Right hindlimb (tissue), 1 donor: ENCODE measurements around the gene FOXR2.

ENCODE experiments used
- DNase-seq: peaks from one replicate; pipeline ENCODE4 v3.0.0-alpha.2; 2018

Gene FOXR2, protein sequence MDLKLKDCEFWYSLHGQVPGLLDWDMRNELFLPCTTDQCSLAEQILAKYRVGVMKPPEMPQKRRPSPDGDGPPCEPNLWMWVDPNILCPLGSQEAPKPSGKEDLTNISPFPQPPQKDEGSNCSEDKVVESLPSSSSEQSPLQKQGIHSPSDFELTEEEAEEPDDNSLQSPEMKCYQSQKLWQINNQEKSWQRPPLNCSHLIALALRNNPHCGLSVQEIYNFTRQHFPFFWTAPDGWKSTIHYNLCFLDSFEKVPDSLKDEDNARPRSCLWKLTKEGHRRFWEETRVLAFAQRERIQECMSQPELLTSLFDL

DNA sequence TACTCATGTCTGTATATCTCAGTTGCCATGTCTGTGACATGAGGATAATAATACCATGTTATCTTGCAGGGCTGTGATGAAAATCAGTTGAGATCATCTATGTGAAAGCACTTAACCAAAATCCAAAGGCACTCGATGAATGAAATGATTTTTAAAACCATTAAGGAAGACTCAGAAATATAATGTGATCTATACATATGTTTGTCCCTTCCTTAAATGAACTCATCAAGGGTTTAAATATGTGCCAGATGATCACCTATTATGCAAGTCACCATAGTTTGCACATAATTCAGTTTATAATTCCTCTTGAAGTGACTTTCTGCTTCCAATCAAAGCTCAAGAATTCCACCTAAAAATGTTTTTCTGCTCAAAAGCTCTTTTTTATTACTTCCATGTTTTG is at the start of gene FOXR2:
FOXR2 (plus strand) TSS at position 301 of the 400 bp plus-strand sequence. CDS start 312 bp downstream, outside the sequence.
- DNase-seq = no peak

DNA sequence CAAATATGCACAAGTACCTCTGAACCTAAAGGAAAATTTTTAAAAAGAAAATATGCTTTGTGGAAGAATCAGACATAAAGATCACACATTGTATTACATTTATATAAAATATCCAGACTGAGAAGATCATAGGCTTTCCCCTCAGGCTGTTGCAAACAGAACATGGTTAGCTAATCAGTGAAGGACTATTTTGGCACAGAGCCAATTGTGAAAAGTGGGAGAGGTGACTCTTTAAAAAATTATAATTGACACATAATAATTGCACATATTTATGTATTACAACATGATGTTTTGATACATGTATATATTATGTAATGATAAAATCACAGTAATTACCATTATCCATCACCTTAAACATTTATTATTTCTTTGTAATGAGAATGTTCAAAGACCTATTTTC is 44.1 kb upstream of the FOXR2 start:
- no peak for DNase-seq

DNA sequence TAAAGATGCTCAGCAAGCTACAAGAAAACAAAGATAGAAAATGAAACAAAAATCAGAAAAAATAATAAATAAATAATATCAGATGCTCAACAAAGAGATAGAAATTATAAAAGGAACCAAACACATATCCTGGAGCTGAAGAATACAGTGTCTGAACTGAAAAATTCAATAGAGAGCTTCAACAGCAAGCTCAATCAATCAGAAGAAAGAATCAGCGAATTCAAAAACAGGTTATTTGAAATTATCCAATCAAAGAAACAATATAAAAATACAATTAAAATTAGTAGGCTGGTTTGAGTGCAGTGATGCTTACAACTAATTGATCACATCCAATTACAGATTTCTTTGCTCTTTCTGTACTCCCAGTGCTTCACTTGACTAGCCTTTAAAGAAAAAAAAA is 40.8 kb upstream of the FOXR2 start:
- DNase-seq = no peak

DNA sequence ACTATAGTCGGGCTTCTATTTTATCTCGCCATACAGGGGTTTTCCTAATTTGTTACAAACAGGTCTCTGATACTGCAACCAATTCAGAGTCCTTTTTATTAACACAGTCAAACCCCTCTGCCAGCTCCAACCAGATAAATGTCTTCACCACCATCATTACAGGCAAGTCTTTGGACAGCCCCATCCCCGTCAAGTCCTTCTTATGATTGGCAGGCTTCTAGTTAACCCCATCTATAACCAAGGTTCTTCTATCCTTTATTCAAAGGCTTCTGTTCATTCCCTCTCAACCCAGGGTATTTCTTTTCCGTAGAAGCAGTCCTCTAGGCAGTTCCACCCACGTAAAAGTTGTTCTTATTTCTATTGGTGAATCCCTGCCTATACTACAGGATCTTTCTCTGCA is 29.9 kb upstream of the FOXR2 start:
- DNase-seq = no peak

DNA sequence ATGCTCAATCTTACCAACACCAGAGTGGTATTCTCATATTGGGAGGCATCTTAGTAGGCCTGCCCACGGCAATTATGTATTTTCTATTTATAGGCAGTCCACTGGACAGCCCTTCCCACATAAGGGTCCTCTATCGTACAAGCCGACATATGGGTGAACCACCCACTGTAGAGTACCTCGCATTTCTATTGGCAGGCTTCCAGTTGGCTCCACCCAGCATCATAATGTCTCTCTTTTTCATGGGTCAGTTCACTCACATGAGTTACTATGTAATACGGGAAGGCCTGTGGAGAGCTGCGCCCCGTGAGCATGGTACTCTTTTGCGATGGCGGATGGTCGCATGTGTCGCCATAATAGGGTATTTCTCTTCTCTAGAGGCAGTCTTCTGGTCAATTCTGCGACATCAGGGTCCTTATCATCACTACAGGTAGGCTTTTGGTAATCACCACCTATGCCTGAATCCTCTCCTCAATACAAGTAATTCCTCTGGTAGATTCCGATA is 29.4 kb upstream of the FOXR2 start:
- DNase-seq = no peak

DNA sequence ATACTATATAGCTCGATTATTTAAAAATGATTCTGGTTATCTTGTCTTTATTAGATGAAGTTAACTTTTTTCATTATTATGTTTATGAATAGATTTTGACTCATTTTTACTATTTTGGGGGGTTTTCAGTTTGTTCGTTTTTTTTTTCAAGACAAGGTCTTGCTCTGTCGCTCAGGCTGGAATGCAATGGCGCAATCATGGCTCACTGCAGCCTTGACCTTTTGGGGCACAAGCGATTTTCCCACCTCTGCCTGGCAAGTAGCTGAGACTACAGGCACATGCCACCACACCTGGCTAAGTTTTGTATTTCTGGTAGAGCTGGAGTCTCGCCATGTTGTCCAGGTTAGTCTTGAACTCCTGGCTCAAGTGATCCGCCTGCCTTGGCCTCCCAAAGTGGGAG is 24.9 kb upstream of the FOXR2 start:
- no peak for DNase-seq

DNA sequence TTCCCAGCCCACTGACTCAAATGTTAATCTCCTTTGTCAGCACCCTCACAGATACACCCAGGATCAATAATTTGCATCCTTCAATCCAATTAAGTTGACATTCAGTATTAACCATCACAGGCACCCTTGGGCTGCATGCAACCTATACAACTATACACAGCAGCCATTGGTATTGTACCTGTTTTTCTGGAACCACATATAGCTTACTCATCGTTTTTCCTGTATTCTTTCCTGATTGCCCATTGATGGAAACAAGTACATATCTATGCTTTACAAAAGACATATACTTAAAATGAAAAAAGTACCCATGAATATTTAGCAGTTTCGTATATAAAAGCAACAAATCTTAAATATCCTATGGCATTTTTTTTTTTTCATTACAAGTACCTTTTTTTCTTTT is 3.7 kb upstream of the FOXR2 start:
- no peak for DNase-seq

DNA sequence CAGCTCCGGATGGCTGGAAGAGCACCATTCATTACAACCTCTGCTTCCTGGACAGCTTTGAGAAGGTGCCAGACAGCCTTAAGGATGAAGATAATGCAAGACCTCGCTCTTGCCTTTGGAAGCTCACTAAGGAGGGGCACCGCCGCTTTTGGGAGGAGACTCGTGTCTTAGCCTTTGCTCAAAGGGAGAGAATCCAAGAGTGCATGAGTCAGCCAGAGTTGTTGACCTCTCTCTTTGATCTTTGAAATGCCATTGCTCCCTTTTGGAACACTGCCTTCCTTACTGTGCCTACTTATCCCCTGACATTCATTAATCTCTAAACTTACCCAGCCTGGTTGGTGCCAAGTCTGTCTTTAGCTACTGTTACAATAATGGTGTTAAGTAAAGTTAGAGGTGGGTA is 1.2 kb downstream of the FOXR2 start:
- DNase-seq = no peak

DNA sequence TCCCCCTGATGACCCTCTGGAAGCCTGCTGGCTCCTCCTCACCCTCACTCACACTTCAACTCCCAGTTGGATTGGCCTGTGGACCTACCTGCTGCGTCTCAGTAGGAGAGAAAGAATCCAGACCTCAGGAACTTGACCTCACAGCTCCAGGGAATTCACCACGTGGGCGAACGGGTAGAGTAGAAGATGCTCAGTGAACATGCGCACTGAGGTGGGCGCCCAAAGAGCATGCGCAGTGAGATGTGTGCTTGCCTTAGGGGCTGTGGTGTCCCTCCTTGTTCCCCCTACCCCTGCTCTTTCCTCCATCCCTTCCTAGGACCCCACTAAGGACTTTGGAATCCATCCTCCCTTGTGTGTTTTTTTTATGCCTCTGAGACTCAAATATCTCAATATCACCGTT is 12.9 kb downstream of the FOXR2 start:
- DNase-seq = no peak

DNA sequence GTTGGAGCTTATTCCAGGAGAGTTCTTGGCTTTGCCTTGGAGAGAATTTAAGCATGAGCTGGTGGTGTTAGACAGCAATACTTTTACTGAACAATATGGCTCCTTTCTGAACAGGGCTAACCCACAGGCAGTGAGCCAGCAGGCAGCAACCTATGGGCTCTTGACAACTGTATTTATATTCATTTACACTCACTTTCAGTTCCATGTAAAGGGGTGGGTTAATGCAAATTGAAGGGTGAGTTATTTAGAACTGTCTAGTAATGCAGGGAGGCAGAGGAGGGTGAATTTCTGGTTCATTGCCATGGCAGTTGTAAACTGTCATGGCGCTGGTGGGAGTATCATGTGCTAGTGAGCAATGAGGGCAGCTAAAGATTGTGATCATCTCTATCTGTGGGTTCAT is 15.7 kb downstream of the FOXR2 start:
- no peak for DNase-seq

DNA sequence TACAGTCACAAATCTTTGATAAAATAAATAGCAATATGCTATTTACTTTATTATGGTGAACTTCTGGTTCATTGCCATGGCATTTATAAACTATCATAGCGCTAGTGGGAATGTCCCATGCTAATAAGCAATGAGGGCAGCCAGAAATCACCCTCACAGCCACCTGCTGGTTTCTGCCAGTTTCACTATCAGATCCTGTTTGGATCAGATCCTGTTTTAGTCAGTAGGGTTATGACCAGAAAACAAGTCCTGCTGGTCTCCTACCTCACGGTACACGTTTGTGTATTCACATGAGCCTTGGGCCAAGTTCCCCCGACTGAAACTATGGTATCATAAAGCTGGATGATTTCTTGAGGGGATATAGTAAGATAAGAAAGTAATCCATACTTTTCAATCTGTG is 17.7 kb downstream of the FOXR2 start:
- no peak for DNase-seq

DNA sequence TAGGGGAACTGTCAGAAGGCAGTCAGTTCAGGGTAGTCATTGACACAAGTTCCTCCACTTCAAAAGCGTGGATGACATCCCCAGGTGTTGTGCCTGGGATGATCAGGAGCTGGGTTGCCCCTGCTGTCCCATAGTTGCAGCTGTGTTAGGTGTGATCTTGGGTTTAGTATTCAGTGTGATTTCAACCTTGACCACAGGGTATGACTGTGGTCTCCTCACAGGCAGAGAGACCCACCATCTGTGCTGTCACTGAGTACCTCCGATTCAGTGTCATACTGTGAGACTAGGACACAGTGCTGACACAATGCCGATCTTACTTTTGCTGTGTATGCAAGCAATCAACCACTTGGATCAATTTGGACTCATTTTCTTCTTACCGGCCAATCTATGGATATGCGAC is 25.2 kb downstream of the FOXR2 start:
- no peak for DNase-seq

DNA sequence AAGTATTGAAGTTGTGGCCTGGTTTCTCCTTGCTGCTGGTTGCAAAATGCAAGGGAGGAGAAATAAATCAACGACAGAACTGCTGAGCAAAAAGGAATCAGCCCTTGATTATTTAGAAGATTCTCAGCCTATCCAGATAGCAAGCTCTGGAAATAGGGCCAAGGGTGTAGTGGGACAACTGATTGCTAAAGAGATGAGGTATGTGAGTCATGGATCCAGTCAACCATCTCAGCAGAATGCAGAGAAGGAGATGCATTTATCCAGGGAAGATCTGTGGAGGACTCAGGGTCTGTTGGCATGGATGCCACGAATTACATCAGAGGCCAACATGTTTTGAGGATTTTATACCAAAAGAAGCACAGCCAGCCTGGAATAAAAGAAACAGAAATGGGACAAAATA is 36.7 kb downstream of the FOXR2 start:
- no peak for DNase-seq

DNA sequence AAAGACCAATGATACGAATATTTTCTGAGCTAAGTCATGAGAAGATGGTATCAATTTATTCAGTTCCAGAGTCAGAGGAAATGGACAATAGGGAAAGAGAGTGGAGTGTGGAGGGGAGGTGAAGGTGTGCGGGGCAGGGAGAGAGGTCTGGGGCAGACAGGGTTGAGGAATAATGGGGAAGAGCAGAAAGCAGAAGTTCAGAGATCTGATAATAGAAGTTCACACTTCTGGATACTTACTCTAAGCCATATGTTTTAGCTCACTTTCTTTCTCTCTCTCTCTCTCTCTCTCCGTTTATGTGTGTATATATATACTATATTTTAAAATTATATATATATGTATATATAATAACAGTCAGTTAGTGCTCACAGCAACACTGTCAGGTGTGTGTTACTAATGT is 40.4 kb downstream of the FOXR2 start:
- no peak for DNase-seq

DNA sequence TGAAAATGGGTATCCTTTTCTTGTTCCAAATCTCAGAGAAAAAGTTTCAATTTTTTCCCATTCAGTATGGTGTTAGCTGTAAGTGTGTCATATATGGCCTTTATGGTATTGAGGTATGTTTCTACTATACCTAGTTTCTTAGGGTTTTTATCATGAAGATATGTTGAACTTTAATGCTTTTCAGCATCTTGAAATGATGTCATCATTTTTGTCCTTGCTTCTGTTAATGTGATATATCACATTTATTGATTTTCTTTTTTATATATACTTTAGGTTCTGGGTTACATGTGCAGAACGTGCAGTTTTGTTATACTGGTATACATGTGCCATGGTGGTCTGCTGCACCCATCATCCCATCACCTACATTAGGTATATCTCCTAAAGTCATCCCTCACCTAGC is 44.9 kb downstream of the FOXR2 start:
- no peak for DNase-seq
